ENCODE data around the gene GGT7.
A peak's percentile ranks its signal among the peaks of the same experiment; 100 is the strongest.
"Not testable (repeated sequence)": the region's sequence is repeated elsewhere in the genome, so short reads cannot be mapped to it uniquely, and the experiment has no call there.

GGT7 gene

GRCh38 chr20:34880971-34881370, 8.3 kb upstream of the GGT7 start:
- DNase-seq: not testable (repeated sequence)

- no peak for DNase-seq
Observed at GRCh38 chr20:34880215-34880850, 7.7 kb upstream of the GGT7 start.

GRCh38 chr20:34876406-34877282, 4.0 kb upstream of the GGT7 start, which contains the start of gene ACSS2:
Gene ACSS2 (plus strand): TSS chr20:34876612. CDS start chr20:34876646, 34 bp downstream.
- DNase-seq: no peak

GRCh38 chr20:34875642-34876405, 3.2 kb upstream of the GGT7 start:
- peak; percentile 96 for DNase-seq

GRCh38 chr20:34874094-34874654, 1.5 kb upstream of the GGT7 start:
- peak; percentile 92 for DNase-seq

- DNase-seq: no peak
Observed at GRCh38 chr20:34873583-34874093, 982 bp upstream of the GGT7 start.

GRCh38 chr20:34871966-34872621, 562 bp downstream of the GGT7 start:
- no peak for DNase-seq

- no peak for DNase-seq
Observed at GRCh38 chr20:34871320-34871926, 1.2 kb downstream of the GGT7 start.

GRCh38 chr20:34864216-34864615, 8.4 kb downstream of the GGT7 start:
- DNase-seq: no peak

- DNase-seq: no peak
Observed at GRCh38 chr20:34863421-34863965, 9.2 kb downstream of the GGT7 start.

GRCh38 chr20:34862724-34863123, 9.9 kb downstream of the GGT7 start:
- no peak for DNase-seq

GRCh38 chr20:34861386-34862084, 11.1 kb downstream of the GGT7 start:
- DNase-seq: no peak

GRCh38 chr20:34859826-34860545, 12.7 kb downstream of the GGT7 start:
- no peak for DNase-seq

GRCh38 chr20:34859367-34859766, 13.3 kb downstream of the GGT7 start:
- DNase-seq: no peak

GRCh38 chr20:34852298-34852697, 20.4 kb downstream of the GGT7 start:
- DNase-seq: no peak

- no peak for DNase-seq
Observed at GRCh38 chr20:34850969-34851368, 21.7 kb downstream of the GGT7 start.

- DNase-seq: no peak
Observed at GRCh38 chr20:34849778-34850177, 22.9 kb downstream of the GGT7 start.

GRCh38 chr20:34848597-34848996, 24.1 kb downstream of the GGT7 start:
- no peak for DNase-seq

- no peak for DNase-seq
Observed at GRCh38 chr20:34843421-34843820, 29.2 kb downstream of the GGT7 start.

- DNase-seq: no peak
Observed at GRCh38 chr20:34842143-34842542, 30.5 kb downstream of the GGT7 start.

Measured in kidney glomerular epithelial cell (primary cell).